Retinal pigment epithelial cell (primary cell): Measurements from ENCODE around the gene FADS3.

Source experiments
- DNase-seq: peaks from one replicate; pipeline ENCODE4 v3.0.0-alpha.2; 2010; ENCODE audit warnings: low read depth
- H3K4me3 ChIP-seq: 2 replicates; pipeline ENCODE4 v1.5.1; 2011; ENCODE audit warnings: mild to moderate bottlenecking, low read length, control low read depth, moderate library complexity
- CTCF ChIP-seq: conservative IDR thresholded peaks from 2 replicates; pipeline ENCODE4 v1.5.1; 2011; ENCODE audit warnings: low read depth, low read length, control low read depth, inconsistent platforms

Gene FADS3

GRCh38 chr11:61855939-61856680 is 35.2 kb downstream of the FADS3 start:
- no peak for TF ChIP-seq CTCF
- no peak overlapping the region for H3K4me3 ChIP-seq
- no peak for DNase-seq

- DNase-seq: no peak
- no peak overlapping the region for H3K4me3 ChIP-seq
- no peak for TF ChIP-seq CTCF
These were observed 36.2 kb downstream of the FADS3 start for GRCh38 chr11:61854966-61855714.

- no peak for DNase-seq
- TF ChIP-seq CTCF: no peak
- H3K4me3 ChIP-seq: no peak overlapping the region
These were observed 37.0 kb downstream of the FADS3 start for GRCh38 chr11:61854206-61854895.

- H3K4me3 ChIP-seq: no peak overlapping the region
- TF ChIP-seq CTCF: no peak
- DNase-seq: no peak
These were observed 37.6 kb downstream of the FADS3 start for GRCh38 chr11:61853698-61854169.

GRCh38 chr11:61851900-61852295 is 39.4 kb downstream of the FADS3 start:
- no peak for TF ChIP-seq CTCF
- no peak overlapping the region for H3K4me3 ChIP-seq
- DNase-seq: no peak

- TF ChIP-seq CTCF: no peak
- no peak for DNase-seq
- H3K4me3 ChIP-seq: no peak overlapping the region
These were observed 40.0 kb downstream of the FADS3 start for GRCh38 chr11:61851113-61851899.
